ENCODE measurements around the gene TWIST2. TPM values are rescaled to one million over a fixed set of nuclear protein-coding genes. Genes with fewer than 3 reads are reported as not detected.

The TWIST2 gene
- polyA plus RNA-seq, 1 of the 3 experiments (the other 2 are of a cell fraction): 19.5 TPM

DNA sequence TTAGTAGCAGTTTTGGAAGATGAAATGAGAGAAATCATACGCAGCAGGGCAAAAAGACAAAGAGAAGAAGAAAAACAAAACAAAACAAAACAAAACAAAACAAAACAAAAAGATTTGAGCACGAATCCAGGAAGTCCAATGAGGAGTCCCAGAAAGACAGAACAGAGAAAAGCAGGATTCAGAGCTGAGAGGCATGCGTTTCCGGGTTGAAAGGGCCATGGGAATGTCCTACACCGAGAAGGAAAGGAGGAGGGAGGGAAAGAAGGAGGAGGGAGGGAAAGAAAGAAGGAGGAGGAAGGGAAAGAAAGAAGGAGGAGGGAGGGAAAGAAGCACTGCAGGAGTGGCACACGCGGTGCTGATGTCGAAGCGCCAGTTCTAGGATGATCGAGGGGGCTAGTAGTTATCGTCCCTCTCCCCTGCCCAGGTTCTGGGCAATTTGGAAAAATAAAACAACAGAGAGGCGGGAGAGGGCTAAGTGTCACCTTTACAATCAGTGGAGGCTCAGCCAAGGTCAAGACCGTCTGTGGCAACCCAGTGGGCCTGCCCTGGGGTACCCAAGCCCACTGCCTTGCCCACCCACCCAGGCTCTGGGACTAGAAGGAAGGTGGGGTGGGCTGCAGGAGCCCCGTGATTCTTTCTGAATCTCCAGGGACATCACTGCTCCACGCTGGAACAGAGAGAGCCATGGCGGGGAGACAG is 68.4 kb downstream of the TWIST2 start:
- no peak for DNase-seq
- ChIA-PET POLR2A (no interaction called here), CTCF (no interaction called here)
- H3K4me1 ChIP-seq (ENCODE audit: control insufficient read depth in 1 of 2, insufficient read depth in 2 of 2, low read depth in 1 of 2, low read length in 1 of 2): no peaks in the 10 kb centered on the region
- no peaks in the 10 kb centered on the region for H4K20me1 ChIP-seq (ENCODE audit: insufficient read depth)
- H3K9ac ChIP-seq: no peak overlapping the region
- no peaks in the 10 kb centered on the region for H3F3A ChIP-seq (replicated peaks; ENCODE audit: insufficient read depth)
- WGBS (ENCODE audit: low lambda C conversion rate): 88% methylated on average over 16 of the region's 16 CpGs
- no peak overlapping the region for H3K4me2 ChIP-seq
- H3K27me3 ChIP-seq (ENCODE audit: insufficient read depth): no peaks in the 10 kb centered on the region
- TF ChIP-seq TEAD4 (IDR thresholded peaks at IDR 0.05; ENCODE audit: borderline replicate concordance, insufficient read depth) (no peak), TAF1 (IDR thresholded peaks at IDR 0.05; ENCODE audit: borderline replicate concordance, low read depth, low read length) (no peak), JUND (IDR thresholded peaks at IDR 0.05) (no peak), NRF1 (IDR thresholded peaks at IDR 0.05; ENCODE audit: low read depth, low read length) (no peak), FOXM1 (IDR thresholded peaks at IDR 0.05; ENCODE audit: low read depth) (no peak), SIN3A (IDR thresholded peaks at IDR 0.05; ENCODE audit: borderline replicate concordance, low read depth, low read length) (no peak), YY1 (IDR thresholded peaks at IDR 0.05; ENCODE audit: low read depth) (no peak), RFX5 (IDR thresholded peaks at IDR 0.05; ENCODE audit: low read length) (no peak), MEF2A (IDR thresholded peaks at IDR 0.05; ENCODE audit: borderline replicate concordance, low read depth) (no peak), RCOR1 (IDR thresholded peaks at IDR 0.05; ENCODE audit: low read length) (no peak)
- TF ChIP-seq, protein P1, sequence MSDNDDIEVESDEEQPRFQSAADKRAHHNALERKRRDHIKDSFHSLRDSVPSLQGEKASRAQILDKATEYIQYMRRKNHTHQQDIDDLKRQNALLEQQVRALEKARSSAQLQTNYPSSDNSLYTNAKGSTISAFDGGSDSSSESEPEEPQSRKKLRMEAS (IDR thresholded peaks at IDR 0.05; ENCODE audit: low read depth): no peak
- no peaks in the 10 kb centered on the region for H3K36me3 ChIP-seq (replicated peaks in 1 of 2; ENCODE audit: control insufficient read depth in 1 of 2, insufficient read depth in 2 of 2, low read length in 1 of 2)
- no peak overlapping the region for H2AFZ ChIP-seq (ENCODE audit: low read depth)
- H3K4me3 ChIP-seq (ENCODE audit: low read depth in 2 of 2, low read length in 1 of 2): no peak overlapping the region
- H3K9me2 ChIP-seq: no peaks in the 10 kb centered on the region
- no peaks in the 10 kb centered on the region for H3K79me2 ChIP-seq (ENCODE audit: insufficient read depth)
- no peaks in the 10 kb centered on the region for H3K9me3 ChIP-seq
- H3K27ac ChIP-seq (ENCODE audit: low read depth in 2 of 2, low read length in 1 of 2): no peak overlapping the region

DNA sequence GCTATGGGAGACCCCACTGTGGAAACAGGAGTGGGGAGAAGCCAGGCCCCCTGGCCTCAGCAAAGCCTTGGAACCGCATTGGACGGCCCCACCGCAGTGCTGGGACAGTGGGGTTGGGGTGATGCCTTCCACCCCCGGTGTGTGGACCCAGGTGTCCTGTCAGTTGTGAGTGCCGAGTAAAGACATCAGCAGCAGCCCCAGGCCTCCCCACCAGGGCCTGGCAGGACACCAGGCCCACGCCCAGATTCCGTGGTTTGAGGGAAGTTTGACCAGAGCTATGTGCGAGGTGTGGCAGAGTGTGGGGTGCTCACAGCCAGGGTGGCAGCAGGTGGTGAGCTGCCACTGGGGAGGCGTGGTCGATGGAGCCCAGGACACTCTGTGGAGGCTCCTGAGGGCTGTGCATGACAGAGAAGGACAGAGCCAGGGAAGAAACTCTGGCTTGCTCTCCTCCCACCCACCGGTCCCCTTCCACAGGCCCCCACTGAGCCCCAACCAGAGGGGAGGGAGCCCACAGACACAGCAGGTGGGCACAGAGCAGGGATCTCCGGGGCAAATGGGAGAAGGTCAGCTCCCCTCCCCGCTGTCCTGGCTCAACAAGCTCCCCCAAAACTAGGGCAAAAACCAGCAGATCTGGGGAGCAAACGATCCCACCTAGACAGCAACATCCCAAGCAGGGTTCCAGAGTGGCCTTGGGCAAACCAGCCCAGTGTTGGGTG is 69.1 kb downstream of the TWIST2 start:
- Histone ChIP-seq H3K4me3 (ENCODE audit: low read depth in 2 of 2, low read length in 1 of 2) (no peak overlapping the region), H3K4me2 (no peak overlapping the region), H3K9me3 (no peaks in the 10 kb centered on the region), H2AFZ (ENCODE audit: low read depth) (no peak overlapping the region), H4K20me1 (ENCODE audit: insufficient read depth) (no peaks in the 10 kb centered on the region), H3K4me1 (ENCODE audit: control insufficient read depth in 1 of 2, insufficient read depth in 2 of 2, low read depth in 1 of 2, low read length in 1 of 2) (no peaks in the 10 kb centered on the region), H3K27ac (ENCODE audit: low read depth in 2 of 2, low read length in 1 of 2) (no peak overlapping the region), H3K27me3 (ENCODE audit: insufficient read depth) (no peaks in the 10 kb centered on the region), H3F3A (replicated peaks; ENCODE audit: insufficient read depth) (no peaks in the 10 kb centered on the region), H3K36me3 (replicated peaks in 1 of 2; ENCODE audit: control insufficient read depth in 1 of 2, insufficient read depth in 2 of 2, low read length in 1 of 2) (no peaks in the 10 kb centered on the region), H3K79me2 (ENCODE audit: insufficient read depth) (no peaks in the 10 kb centered on the region), H3K9ac (no peak overlapping the region), H3K9me2 (no peaks in the 10 kb centered on the region)
- DNase-seq: no peak
- 85% methylated on average over 5 of the region's 14 CpGs for WGBS (ENCODE audit: low lambda C conversion rate)
- ChIA-PET POLR2A (no interaction called here), CTCF (interaction anchor here (0.7 kb wide), 1 partner anchor 23 kb away, joined by 3 read pairs; no protein-coding TSS in a partner anchor)
- no peak for TF ChIP-seq FOXM1 (IDR thresholded peaks at IDR 0.05; ENCODE audit: low read depth)
- no peak for TF ChIP-seq SIN3A (IDR thresholded peaks at IDR 0.05; ENCODE audit: borderline replicate concordance, low read depth, low read length)
- TF ChIP-seq TAF1 (IDR thresholded peaks at IDR 0.05; ENCODE audit: borderline replicate concordance, low read depth, low read length): no peak
- TF ChIP-seq CHD2 (IDR thresholded peaks at IDR 0.05; ENCODE audit: low read length, partially characterized antibody): no peak
- no peak for TF ChIP-seq RCOR1 (IDR thresholded peaks at IDR 0.05; ENCODE audit: low read length)
- TF ChIP-seq, protein P2, sequence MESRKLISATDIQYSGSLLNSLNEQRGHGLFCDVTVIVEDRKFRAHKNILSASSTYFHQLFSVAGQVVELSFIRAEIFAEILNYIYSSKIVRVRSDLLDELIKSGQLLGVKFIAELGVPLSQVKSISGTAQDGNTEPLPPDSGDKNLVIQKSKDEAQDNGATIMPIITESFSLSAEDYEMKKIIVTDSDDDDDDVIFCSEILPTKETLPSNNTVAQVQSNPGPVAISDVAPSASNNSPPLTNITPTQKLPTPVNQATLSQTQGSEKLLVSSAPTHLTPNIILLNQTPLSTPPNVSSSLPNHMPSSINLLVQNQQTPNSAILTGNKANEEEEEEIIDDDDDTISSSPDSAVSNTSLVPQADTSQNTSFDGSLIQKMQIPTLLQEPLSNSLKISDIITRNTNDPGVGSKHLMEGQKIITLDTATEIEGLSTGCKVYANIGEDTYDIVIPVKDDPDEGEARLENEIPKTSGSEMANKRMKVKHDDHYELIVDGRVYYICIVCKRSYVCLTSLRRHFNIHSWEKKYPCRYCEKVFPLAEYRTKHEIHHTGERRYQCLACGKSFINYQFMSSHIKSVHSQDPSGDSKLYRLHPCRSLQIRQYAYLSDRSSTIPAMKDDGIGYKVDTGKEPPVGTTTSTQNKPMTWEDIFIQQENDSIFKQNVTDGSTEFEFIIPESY (IDR thresholded peaks at IDR 0.05; ENCODE audit: borderline replicate concordance, low read depth): no peak
- TF ChIP-seq EZH2phosphoT487 (IDR thresholded peaks at IDR 0.05; ENCODE audit: borderline replicate concordance, low read depth): no peak
- TF ChIP-seq MXI1 (IDR thresholded peaks at IDR 0.05; ENCODE audit: low read depth, low read length): no peak
- TF ChIP-seq ELF1 (IDR thresholded peaks at IDR 0.05): no peak
- TF ChIP-seq RXRA (IDR thresholded peaks at IDR 0.05; ENCODE audit: borderline replicate concordance, low read depth): no peak
- no peak for TF ChIP-seq TCF12 (IDR thresholded peaks at IDR 0.05)
- TF ChIP-seq TEAD4 (IDR thresholded peaks at IDR 0.05; ENCODE audit: borderline replicate concordance, insufficient read depth): no peak
- no peak for TF ChIP-seq FOXJ3 (CRISPR knock-in tag; IDR thresholded peaks at IDR 0.05)
- no peak for TF ChIP-seq RFX5 (IDR thresholded peaks at IDR 0.05; ENCODE audit: low read length)
- no peak for TF ChIP-seq GATA2 (CRISPR knock-in tag; IDR thresholded peaks at IDR 0.05)
- TF ChIP-seq, protein P3, sequence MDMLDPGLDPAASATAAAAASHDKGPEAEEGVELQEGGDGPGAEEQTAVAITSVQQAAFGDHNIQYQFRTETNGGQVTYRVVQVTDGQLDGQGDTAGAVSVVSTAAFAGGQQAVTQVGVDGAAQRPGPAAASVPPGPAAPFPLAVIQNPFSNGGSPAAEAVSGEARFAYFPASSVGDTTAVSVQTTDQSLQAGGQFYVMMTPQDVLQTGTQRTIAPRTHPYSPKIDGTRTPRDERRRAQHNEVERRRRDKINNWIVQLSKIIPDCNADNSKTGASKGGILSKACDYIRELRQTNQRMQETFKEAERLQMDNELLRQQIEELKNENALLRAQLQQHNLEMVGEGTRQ (IDR thresholded peaks at IDR 0.05; ENCODE audit: borderline replicate concordance, low read depth, low read length): no peak
- TF ChIP-seq, protein P4, sequence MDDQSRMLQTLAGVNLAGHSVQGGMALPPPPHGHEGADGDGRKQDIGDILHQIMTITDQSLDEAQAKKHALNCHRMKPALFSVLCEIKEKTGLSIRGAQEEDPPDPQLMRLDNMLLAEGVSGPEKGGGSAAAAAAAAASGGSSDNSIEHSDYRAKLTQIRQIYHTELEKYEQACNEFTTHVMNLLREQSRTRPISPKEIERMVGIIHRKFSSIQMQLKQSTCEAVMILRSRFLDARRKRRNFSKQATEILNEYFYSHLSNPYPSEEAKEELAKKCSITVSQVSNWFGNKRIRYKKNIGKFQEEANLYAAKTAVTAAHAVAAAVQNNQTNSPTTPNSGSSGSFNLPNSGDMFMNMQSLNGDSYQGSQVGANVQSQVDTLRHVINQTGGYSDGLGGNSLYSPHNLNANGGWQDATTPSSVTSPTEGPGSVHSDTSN (IDR thresholded peaks at IDR 0.05): no peak
